ENCODE measurements around the gene FGF18. TPM values are rescaled to one million over a fixed set of nuclear protein-coding genes. Genes with fewer than 3 reads are reported as not detected.

Gene FGF18
- total and polyA plus RNA-seq, 12 donors, result 0.14 to 1.5 (median 0.30) TPM

GRCh38 chr5:171449426-171449825 lies 30.0 kb downstream of the FGF18 start:
- TF ChIP-seq CTCF (IDR thresholded peaks at IDR 0.05) (no peak), POLR2A (IDR thresholded peaks at IDR 0.05) (no peak)
- no peak overlapping the region for H3K27ac ChIP-seq
- intact Hi-C loops (cut with DNase I), result no loop called here

DNA sequence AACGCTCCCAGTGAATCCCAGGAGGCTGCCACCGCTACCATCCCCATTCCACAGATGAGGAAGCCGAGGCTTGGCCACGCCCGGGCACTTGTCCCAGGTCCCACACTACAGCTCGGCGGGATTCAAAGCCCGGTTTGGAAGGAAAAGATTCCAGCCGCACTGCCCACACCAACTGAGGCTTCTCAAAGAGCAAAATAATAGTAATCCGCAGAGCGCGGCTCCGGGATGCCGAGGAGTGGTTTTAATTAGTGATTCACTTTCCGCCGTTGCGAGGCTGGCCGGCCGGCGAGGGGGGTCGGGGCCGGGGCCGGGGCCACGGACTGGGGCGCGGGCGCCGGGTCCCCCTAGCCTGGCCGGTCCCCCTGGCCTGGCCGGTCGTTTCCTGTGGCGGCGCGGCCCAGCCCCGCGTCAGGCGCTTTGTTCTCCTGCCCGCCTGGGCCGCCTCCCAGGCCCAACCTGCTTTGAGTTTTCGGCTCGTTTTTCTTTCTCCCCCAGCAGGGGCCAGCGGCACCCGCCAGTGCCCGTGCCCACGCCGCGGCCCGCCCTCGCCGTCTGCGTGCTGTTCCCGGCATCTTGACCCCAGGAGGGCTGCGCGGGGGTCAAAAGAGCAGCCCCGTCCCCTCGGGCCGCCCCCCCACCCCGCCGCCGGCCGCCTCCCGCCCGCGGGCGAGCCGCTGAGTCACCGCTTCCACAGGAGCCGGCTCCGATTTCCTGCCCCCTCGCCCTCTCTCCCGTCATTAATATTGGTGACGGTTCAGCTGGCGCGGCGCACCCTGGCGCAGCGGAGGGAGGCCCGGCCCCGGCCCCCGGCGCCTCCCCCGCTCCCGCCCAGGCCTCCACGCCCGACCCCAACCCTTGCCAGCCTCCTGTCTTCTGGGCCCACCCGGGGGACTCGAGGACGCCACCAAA lies 31.2 kb downstream of the FGF18 start:
- peak overlapping the region in 3 of 5 donors; percentile 55 to 84 (median 68) for H3K27ac ChIP-seq

More at GRCh38 chr5:171449426-171449825, 30.0 kb downstream of the FGF18 start:
- peaks cover 0 to 4% of the 10 kb centered on the region in 2 donors for H3K4me1 ChIP-seq (replicated peaks in 1 of 2)
- DNase-seq, result no peak
- no peaks in the 10 kb centered on the region for H3K36me3 ChIP-seq (replicated peaks in 1 of 2)
- 72 to 100% (median 88%) methylated on average over 1 to 10 of the region's 10 CpGs for WGBS, 4 donors
- no peaks in the 10 kb centered on the region for H3K9me3 ChIP-seq (replicated peaks in 1 of 3)
- no peak overlapping the region for H3K4me3 ChIP-seq
- H3K27me3 ChIP-seq, result no peaks in the 10 kb centered on the region

GRCh38 chr5:171451421-171451820 lies 32.0 kb downstream of the FGF18 start:
- no peak for DNase-seq
- peak overlapping the region in 1 of 4 donors; percentile 68 for H3K4me3 ChIP-seq
- H3K27ac ChIP-seq, result peak overlapping the region in 2 of 5 donors; percentile 68 to 84
- no peaks in the 10 kb centered on the region for H3K27me3 ChIP-seq
- no peaks in the 10 kb centered on the region for H3K9me3 ChIP-seq (replicated peaks in 1 of 3)
- H3K36me3 ChIP-seq (replicated peaks in 1 of 2), result no peaks in the 10 kb centered on the region
- intact Hi-C loops (cut with DNase I), result no loop called here
- no peak for TF ChIP-seq CTCF (IDR thresholded peaks at IDR 0.05)
- WGBS, 4 donors, result 81 to 95% (median 85%) methylated on average over 16 to 17 of the region's 17 CpGs
- H3K4me1 ChIP-seq (replicated peaks in 1 of 2), result peaks cover 0 to 4% of the 10 kb centered on the region in 2 donors

More for the DNA sequence above, 31.2 kb downstream of the FGF18 start:
- peak; percentile 59 to 83 (median 69) for DNase-seq
- intact Hi-C loops (cut with DNase I), result no loop called here
- Histone ChIP-seq H3K4me3 (peak overlapping the region in 2 of 4 donors; percentile 27 to 68), H3K4me1 (replicated peaks in 1 of 2) (peaks cover 0 to 4% of the 10 kb centered on the region in 2 donors), H3K27me3 (no peaks in the 10 kb centered on the region), H3K9me3 (replicated peaks in 1 of 3) (no peaks in the 10 kb centered on the region), H3K36me3 (replicated peaks in 1 of 2) (no peaks in the 10 kb centered on the region)
- no peak for TF ChIP-seq CTCF (IDR thresholded peaks at IDR 0.05)
- TF ChIP-seq POLR2A (IDR thresholded peaks at IDR 0.05), result no peak
- WGBS, 4 donors, result 16 to 72% (median 22%) methylated on average over 18 to 88 of the region's 88 CpGs

- intact Hi-C loops (cut with DNase I), result no loop called here
- Histone ChIP-seq H3K9me3 (replicated peaks in 1 of 3) (no peaks in the 10 kb centered on the region), H3K4me3 (no peak overlapping the region), H3K27me3 (no peaks in the 10 kb centered on the region), H3K36me3 (replicated peaks in 1 of 2) (no peaks in the 10 kb centered on the region), H3K27ac (no peak overlapping the region), H3K4me1 (replicated peaks in 1 of 2) (peaks cover 0 to 4% of the 10 kb centered on the region in 2 donors)
- WGBS, 4 donors, result 86 to 99% (median 91%) methylated on average over 9 to 11 of the region's 11 CpGs
- no peak for TF ChIP-seq CTCF (IDR thresholded peaks at IDR 0.05)
- TF ChIP-seq POLR2A (IDR thresholded peaks at IDR 0.05), result no peak
- DNase-seq, result no peak
Measured at GRCh38 chr5:171453056-171453725, 33.7 kb downstream of the FGF18 start.
